Measurements from ENCODE around the gene ASXL1. TPM values are rescaled to one million over a fixed set of nuclear protein-coding genes. Genes with fewer than 3 reads are reported as not detected.

Gene ASXL1
- total RNA-seq = 79.1 TPM
- long read RNA-seq, partial matches to known transcripts = 34 of 41 reads
- long read RNA-seq, other reads (novel, unspliced or antisense) = 7 of 41 reads

- H3K36me3 ChIP-seq = no peaks in the 10 kb centered on the region
- intact Hi-C loops (cut with DNase I) = no loop called here
- DNase-seq (peak; percentile 99), ATAC-seq (peak; percentile 97)
- H3K27me3 ChIP-seq = no peaks in the 10 kb centered on the region
- no peak for TF ChIP-seq CTCF (IDR thresholded peaks at IDR 0.05)
- peak within 1 kb of the TSS; percentile 98 for H3K27ac ChIP-seq
- peak within 1 kb of the TSS; percentile 95 for H3K4me3 ChIP-seq
- H3K4me1 ChIP-seq = peaks cover 44% of the 10 kb centered on the region
- no peaks in the 10 kb centered on the region for H3K9me3 ChIP-seq
Observed at GRCh38 chr20:32357869-32358631, at the start of gene ASXL1. ASXL1 (plus strand) TSS chr20:32358331; CDS start chr20:32358776, 445 bp downstream.

DNA sequence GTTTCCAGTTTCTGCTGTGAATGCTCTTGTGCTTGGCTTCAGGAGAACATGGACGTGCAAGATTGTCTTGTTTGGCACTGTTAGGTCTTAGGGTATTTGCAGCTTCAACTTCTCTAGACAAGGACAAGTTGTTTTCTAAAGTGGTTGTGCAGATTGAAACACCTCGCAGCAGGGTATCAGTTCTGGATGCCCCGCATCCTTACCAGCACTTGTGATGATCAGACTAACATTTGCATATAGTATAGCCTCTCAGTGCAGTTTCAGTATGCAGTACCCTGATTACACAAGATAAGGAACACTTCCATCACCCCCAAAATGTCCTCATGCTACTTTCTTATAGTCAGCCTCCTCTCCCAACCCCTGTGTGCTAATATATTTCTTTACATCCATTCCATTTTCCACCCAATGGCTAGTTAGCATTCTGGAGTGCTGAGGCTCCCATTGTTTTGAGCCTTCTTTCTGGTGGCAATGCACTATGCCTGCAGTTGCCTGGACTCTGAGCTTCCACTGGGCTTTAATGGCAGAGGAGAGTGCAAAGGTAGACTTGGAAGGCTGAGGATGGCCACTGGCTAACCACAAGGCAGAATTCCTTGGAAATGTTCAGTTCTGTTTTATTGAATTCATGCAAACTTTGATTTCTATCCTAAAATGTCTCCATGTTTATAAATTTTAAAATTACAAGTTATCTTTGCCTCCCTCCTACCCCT, 45.3 kb upstream of the ASXL1 start:
- ATAC-seq = no peak
- H3K27ac ChIP-seq = no peak overlapping the region
- H3K36me3 ChIP-seq = peaks cover 44% of the 10 kb centered on the region
- intact Hi-C loops (cut with DNase I) = no loop called here
- DNase-seq = no peak
- TF ChIP-seq CTCF (IDR thresholded peaks at IDR 0.05) = no peak
- H3K4me3 ChIP-seq = no peak overlapping the region
- no peaks in the 10 kb centered on the region for H3K27me3 ChIP-seq
- no peaks in the 10 kb centered on the region for H3K9me3 ChIP-seq
- no peaks in the 10 kb centered on the region for H3K4me1 ChIP-seq

- ATAC-seq = no peak
- Histone ChIP-seq H3K4me1 (no peaks in the 10 kb centered on the region), H3K27ac (no peak overlapping the region), H3K4me3 (no peak overlapping the region), H3K27me3 (no peaks in the 10 kb centered on the region), H3K9me3 (no peaks in the 10 kb centered on the region), H3K36me3 (peaks cover 51% of the 10 kb centered on the region)
- intact Hi-C loops (cut with DNase I) = no loop called here
- DNase-seq = no peak
- TF ChIP-seq CTCF (IDR thresholded peaks at IDR 0.05) = no peak
Observed at GRCh38 chr20:32314768-32315167, 43.4 kb upstream of the ASXL1 start.

GRCh38 chr20:32315399-32315798, 42.7 kb upstream of the ASXL1 start:
- Histone ChIP-seq H3K9me3 (no peaks in the 10 kb centered on the region), H3K27ac (no peak overlapping the region), H3K27me3 (no peaks in the 10 kb centered on the region), H3K36me3 (peaks cover 46% of the 10 kb centered on the region), H3K4me1 (no peaks in the 10 kb centered on the region), H3K4me3 (no peak overlapping the region)
- DNase-seq = no peak
- no peak for TF ChIP-seq CTCF (IDR thresholded peaks at IDR 0.05)
- ATAC-seq = no peak
- intact Hi-C loops (cut with DNase I) = no loop called here

DNA sequence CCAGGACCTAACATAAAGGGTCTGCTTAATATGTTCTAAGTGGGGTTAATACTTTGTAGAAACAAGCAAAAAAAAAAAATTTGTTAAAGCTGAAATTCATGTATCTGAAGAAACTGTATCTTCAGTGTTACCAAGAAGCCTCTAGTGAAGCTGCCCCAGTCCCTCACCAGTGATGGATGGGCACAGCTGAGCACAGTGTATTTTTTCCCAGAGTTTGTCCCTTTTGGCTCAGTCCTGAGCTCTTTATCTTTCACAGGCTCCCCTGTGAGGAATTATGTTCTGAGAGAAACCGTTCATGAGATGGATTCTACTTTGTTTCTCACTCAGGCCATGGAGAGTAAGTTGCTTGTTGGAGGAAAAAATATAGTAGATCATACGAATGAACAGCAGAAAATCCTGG, 42.2 kb upstream of the ASXL1 start:
- no peak for TF ChIP-seq CTCF (IDR thresholded peaks at IDR 0.05)
- Histone ChIP-seq H3K27ac (no peak overlapping the region), H3K9me3 (no peaks in the 10 kb centered on the region), H3K4me1 (no peaks in the 10 kb centered on the region), H3K27me3 (no peaks in the 10 kb centered on the region), H3K4me3 (no peak overlapping the region), H3K36me3 (peaks cover 41% of the 10 kb centered on the region)
- ATAC-seq (no peak), DNase-seq (no peak)
- intact Hi-C loops (cut with DNase I) = no loop called here

Measured in upper lobe of right lung (tissue), 1 donor.